Chondrocyte (in vitro differentiated cells): ENCODE measurements around the gene SP8. TPM values are rescaled to one million over a fixed set of nuclear protein-coding genes. Genes with fewer than 3 reads are reported as not detected.

Experiments used
- DNase-seq: peaks from one replicate; pipeline ENCODE4 v3.0.0; 2021; ENCODE audit warnings: mixed read lengths, low spot score
- H3K27ac Mint-ChIP-seq: one replicate; pipeline ENCODE4 v1.8.0; 2021; ENCODE audit warnings: mild to moderate bottlenecking, moderate library complexity, mixed read lengths; ENCODE audit not compliant: unreplicated experiment
- H3K27me3 Mint-ChIP-seq: 2 replicates; pipeline ENCODE4 v1.8.0; 2021; ENCODE audit warnings: low read depth, mixed read lengths
- H3K36me3 Mint-ChIP-seq: 2 replicates; pipeline ENCODE4 v1.8.0; 2021; ENCODE audit warnings: low read depth, mixed read lengths
- H3K4me1 Mint-ChIP-seq: 2 replicates; pipeline ENCODE4 v1.8.0; 2021; ENCODE audit warnings: low read depth, mild to moderate bottlenecking, mixed read lengths
- H3K4me3 Mint-ChIP-seq: one replicate; pipeline ENCODE4 v1.8.0; 2021; ENCODE audit warnings: mild to moderate bottlenecking, moderate library complexity, mixed read lengths; ENCODE audit not compliant: unreplicated experiment
- H3K9me3 Mint-ChIP-seq: 2 replicates; pipeline ENCODE4 v1.8.0; 2021; ENCODE audit warnings: low read depth, mixed read lengths
- total RNA-seq: library from RNA; stranded (reverse); gene quantifications from 3 replicates; pipeline ENCODE4 v1.2.1, GENCODE V29; 2021
- TF ChIP-seq, protein P1 (sequence below): fragments of 200-600 bp; sonication (generic); IDR thresholded peaks from 2 replicates; pipeline ENCODE4 v1.5.0; 2021; ENCODE audit warnings: antibody characterized with exemption, mild to moderate bottlenecking, moderate library complexity

The SP8 gene
- total RNA-seq, 1 donor from 2014 or later = not detected

DNA sequence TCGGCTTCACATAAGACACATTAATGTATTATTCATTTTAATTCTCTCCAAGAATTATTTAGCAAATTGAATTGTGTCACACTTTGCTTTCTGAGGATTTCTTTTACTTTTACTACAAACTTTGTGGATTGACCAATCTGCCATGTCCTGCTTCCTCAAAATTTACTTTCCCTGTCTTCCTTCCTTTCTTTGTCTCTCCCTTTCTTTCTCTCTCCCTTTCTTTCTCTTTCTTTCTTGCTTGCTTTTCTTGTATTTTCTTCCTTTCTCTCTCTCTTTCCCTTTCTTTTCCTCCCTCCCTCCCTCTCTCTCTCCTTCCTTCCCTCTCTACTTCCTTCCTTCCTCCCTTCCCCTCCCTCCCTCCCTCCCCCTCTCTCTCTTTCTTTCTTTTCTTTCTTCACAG is 37.8 kb downstream of the SP8 start:
- no peak for DNase-seq
- no peak overlapping the region for H3K4me3 Mint-ChIP-seq
- H3K27ac Mint-ChIP-seq = no peak overlapping the region
- no peaks in the 10 kb centered on the region for H3K36me3 Mint-ChIP-seq
- H3K27me3 Mint-ChIP-seq = no peaks in the 10 kb centered on the region
- TF ChIP-seq, protein P1, sequence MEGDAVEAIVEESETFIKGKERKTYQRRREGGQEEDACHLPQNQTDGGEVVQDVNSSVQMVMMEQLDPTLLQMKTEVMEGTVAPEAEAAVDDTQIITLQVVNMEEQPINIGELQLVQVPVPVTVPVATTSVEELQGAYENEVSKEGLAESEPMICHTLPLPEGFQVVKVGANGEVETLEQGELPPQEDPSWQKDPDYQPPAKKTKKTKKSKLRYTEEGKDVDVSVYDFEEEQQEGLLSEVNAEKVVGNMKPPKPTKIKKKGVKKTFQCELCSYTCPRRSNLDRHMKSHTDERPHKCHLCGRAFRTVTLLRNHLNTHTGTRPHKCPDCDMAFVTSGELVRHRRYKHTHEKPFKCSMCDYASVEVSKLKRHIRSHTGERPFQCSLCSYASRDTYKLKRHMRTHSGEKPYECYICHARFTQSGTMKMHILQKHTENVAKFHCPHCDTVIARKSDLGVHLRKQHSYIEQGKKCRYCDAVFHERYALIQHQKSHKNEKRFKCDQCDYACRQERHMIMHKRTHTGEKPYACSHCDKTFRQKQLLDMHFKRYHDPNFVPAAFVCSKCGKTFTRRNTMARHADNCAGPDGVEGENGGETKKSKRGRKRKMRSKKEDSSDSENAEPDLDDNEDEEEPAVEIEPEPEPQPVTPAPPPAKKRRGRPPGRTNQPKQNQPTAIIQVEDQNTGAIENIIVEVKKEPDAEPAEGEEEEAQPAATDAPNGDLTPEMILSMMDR = no peak
- H3K9me3 Mint-ChIP-seq = no peaks in the 10 kb centered on the region
- no peaks in the 10 kb centered on the region for H3K4me1 Mint-ChIP-seq

DNA sequence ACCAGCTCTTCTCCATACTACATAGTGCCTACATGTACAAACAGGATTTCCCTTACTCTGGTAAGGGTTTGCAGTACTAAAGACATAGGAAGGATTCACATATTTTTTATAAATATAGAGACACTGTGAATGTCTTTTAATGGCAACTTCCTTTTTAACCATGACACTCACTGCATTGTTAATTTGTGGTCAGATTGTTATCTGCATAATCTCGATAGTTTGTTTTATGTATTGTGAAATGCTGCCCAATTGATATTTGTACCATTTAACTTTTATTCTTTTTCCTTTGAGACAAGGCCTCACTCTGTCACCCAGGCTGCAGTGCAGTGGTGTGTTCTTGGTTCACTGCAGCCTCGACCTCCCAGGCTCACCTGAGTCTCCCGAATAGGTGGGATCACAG is 39.7 kb downstream of the SP8 start:
- Mint-ChIP-seq H3K9me3 (no peaks in the 10 kb centered on the region), H3K27me3 (no peaks in the 10 kb centered on the region), H3K36me3 (no peaks in the 10 kb centered on the region), H3K4me3 (no peak overlapping the region), H3K4me1 (no peaks in the 10 kb centered on the region), H3K27ac (no peak overlapping the region)
- TF ChIP-seq, protein P1 = no peak
- no peak for DNase-seq

DNA sequence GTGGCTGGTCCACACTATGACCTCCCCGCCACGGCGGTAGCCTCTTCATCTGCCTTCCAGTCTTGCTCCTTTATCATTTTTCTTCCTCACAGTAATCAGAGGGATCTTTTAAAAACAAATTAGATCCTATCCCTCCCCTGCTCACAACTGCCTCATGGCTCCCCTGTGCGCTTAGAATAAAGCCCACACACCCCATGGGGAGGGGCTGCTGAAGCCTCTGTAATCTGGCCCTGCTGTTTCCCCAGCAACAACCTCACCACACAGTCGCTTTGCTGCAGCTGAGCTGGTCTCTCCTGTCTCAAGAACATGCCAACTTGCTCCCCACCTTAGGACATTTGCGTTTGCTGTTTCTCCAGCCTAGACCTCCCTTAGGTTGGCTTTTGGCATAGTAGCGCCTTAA is 41.0 kb downstream of the SP8 start:
- H3K36me3 Mint-ChIP-seq = no peaks in the 10 kb centered on the region
- H3K27me3 Mint-ChIP-seq = peaks cover 3% of the 10 kb centered on the region
- no peaks in the 10 kb centered on the region for H3K4me1 Mint-ChIP-seq
- TF ChIP-seq, protein P1 = no peak
- H3K4me3 Mint-ChIP-seq = no peak overlapping the region
- no peak for DNase-seq
- H3K27ac Mint-ChIP-seq = no peak overlapping the region
- H3K9me3 Mint-ChIP-seq = no peaks in the 10 kb centered on the region

DNA sequence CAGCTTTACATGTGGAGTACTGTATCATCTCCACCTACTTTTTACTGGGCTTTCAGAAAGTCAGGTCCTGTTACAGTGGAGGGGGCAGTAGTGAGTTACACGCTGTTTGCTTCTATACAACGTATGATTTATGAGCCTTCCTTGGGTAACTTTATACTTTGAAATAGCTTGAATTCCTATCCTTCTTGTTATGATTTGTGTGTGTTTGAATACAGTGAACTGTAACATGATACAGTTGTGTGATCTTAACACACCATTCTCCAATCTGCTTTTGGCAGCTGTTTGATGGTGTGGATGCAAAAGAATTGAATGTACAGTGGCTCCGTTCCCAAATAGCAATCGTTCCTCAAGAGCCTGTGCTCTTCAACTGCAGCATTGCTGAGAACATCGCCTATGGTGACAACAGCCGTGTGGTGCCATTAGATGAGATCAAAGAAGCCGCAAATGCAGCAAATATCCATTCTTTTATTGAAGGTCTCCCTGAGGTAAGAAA is 41.7 kb downstream of the SP8 start:
- TF ChIP-seq, protein P1 = no peak
- Mint-ChIP-seq H3K27ac (no peak overlapping the region), H3K4me3 (no peak overlapping the region), H3K36me3 (no peaks in the 10 kb centered on the region), H3K27me3 (peaks cover 3% of the 10 kb centered on the region), H3K4me1 (no peaks in the 10 kb centered on the region), H3K9me3 (no peaks in the 10 kb centered on the region)
- no peak for DNase-seq

DNA sequence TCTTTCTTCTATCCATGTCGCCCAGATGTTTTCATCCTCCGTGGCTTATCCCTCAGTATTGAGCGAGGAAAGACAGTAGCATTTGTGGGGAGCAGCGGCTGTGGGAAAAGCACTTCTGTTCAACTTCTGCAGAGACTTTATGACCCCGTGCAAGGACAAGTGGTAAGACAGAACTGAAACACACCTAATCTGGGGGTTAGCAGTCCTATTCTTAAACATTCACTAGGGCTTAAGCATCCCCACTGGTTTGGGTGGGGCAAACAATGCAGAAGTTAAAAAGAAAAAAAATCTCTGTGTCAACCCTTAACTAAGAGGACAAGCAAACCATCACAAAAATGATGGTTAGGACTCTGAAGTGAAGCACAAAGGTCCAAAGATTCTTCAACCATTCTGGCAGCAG is 43.8 kb downstream of the SP8 start:
- DNase-seq = no peak
- H3K27ac Mint-ChIP-seq = no peak overlapping the region
- no peaks in the 10 kb centered on the region for H3K9me3 Mint-ChIP-seq
- TF ChIP-seq, protein P1 = no peak
- H3K4me1 Mint-ChIP-seq = no peaks in the 10 kb centered on the region
- no peak overlapping the region for H3K4me3 Mint-ChIP-seq
- peaks cover 3% of the 10 kb centered on the region for H3K27me3 Mint-ChIP-seq
- H3K36me3 Mint-ChIP-seq = no peaks in the 10 kb centered on the region
